ENCODE data around the gene SLC2A9.
"Not testable (repeated sequence)": the region's sequence is repeated elsewhere in the genome, so short reads cannot be mapped to it uniquely, and the experiment has no call there.

The SLC2A9 gene

GRCh38 chr4:9926586-9926985 is 94.7 kb downstream of the SLC2A9 start:
- no peak for DNase-seq (ENCODE audit: low read depth)

DNA sequence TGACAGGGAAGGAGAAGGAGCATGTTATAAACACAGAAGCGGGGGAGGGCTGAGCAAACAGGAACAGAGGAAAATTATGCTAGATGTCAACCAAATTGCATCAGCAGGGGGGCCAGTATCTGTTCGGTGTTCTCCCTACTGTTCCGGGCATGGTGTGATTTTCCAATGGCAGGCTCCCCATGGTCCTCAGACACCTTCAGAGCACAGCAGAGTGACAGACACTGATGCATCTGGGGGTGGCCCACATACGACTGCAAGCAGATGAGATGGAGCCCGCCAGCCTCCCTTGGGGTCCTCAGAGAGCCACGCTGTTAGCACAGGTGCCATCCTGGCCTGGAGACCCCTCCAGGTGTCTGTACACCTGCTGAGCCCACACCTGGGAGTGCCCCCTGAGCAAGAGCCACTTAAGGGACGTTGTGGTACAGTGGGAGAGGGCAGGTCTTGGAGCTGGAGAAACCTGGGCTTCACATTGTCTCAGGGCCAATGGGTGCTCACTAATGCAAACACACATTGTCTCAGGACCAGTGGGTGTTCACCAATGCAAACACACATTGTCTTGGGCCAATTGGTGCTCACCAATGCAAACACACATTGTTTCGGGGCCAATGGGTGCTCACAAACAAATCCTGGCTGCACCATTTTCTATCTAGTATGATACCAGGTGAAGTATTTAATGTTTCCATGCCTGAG is 95.4 kb downstream of the SLC2A9 start:
- DNase-seq (ENCODE audit: low read depth), result no peak

DNA sequence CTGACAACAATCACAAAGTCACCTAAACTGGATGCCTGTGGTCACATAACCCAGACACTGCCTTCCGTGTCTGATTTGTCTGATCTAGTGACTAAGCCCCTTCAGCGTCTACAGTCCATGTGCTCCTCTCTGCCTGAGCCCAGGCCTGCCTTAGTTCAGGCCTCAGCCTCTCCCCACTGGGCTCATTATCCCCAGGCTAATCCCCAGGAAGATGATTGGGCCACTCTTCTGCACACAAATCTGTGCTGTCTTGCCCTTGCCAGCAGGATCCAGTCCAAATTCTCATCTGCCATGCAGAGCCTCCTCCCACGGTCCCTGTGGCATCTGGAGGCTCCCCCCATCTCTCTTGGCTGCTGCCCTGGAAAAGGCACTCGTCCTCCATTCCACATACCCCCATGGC is 96.5 kb downstream of the SLC2A9 start:
- no peak for DNase-seq (ENCODE audit: low read depth)

- DNase-seq (ENCODE audit: low read depth), result no peak
Measured at GRCh38 chr4:9923195-9923812, 98.0 kb downstream of the SLC2A9 start.

GRCh38 chr4:9921326-9921725 is 100.0 kb downstream of the SLC2A9 start:
- no peak for DNase-seq (ENCODE audit: low read depth)

GRCh38 chr4:9920029-9920428 is 101.3 kb downstream of the SLC2A9 start:
- DNase-seq (ENCODE audit: low read depth), result no peak

- no peak for DNase-seq (ENCODE audit: low read depth)
Measured at GRCh38 chr4:9919047-9919446, 102.2 kb downstream of the SLC2A9 start.

DNA sequence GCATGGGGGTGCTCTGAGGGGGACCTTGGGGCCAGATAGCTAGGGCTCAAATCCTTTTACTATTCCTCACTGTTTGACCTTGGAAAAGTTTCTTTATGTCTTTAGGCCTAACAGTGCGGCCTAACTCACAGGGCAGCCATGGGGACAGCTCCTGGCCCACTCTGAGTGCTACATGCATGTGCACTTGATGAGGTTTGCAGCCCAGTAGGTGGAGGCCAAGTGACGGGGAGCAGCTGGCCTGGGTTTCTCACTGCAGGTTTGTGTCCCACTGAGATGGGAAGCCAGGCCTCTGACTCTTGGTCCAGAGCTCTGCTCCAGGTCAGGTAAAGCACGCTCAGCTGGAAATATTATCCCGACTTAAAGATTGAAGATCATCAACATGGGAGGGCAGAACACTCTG is 102.8 kb downstream of the SLC2A9 start:
- DNase-seq (ENCODE audit: low read depth), result no peak

GRCh38 chr4:9916937-9917336 is 104.4 kb downstream of the SLC2A9 start:
- DNase-seq (ENCODE audit: low read depth), result no peak

- no peak for DNase-seq (ENCODE audit: low read depth)
Measured at GRCh38 chr4:9916346-9916745, 105.0 kb downstream of the SLC2A9 start.

- no peak for DNase-seq (ENCODE audit: low read depth)
Measured at GRCh38 chr4:9913846-9914245, 107.5 kb downstream of the SLC2A9 start.

- DNase-seq (ENCODE audit: low read depth), result no peak
Measured at GRCh38 chr4:9906996-9907395, 114.3 kb downstream of the SLC2A9 start.

GRCh38 chr4:9904976-9905587 is 116.2 kb downstream of the SLC2A9 start:
- DNase-seq (ENCODE audit: low read depth), result no peak

DNA sequence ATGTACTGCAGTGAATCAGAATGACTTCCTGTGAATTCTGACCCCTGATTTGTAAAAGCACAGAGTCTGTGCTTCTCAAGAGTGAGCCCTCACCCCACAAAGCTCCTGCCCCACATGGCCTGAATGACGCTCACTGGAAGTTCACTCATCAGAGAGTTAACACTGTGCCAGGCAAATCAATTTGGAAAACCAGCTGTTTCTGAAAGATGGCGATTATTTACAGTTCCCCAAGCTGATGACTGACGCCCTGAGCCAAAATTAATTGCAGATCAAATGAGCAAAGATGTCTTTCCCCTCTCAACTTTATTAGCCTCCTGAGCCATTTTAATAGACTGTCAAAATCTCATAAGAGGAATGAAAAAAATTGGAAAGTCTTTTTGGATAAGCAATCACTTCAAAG is 118.0 kb downstream of the SLC2A9 start:
- DNase-seq (ENCODE audit: low read depth), result no peak

DNA sequence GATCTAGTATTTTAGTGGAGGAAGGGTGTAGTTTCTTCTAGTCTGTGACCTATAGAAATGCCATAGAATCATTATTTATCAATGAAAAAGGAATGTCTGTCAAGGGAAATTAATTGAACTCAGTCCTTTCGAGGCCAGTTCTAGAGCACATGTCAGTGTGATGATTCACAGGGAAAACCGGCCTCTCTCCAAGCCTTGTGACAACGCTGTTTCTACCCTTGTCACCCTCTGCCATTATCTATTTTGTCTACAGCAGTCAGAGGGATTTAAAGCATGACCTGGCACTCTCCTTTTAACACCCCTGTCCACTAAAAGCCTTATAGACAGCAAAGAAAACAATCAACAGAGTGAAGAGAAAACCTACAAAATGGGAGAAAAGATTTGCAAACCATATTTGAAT is 120.0 kb downstream of the SLC2A9 start:
- no peak for DNase-seq (ENCODE audit: low read depth)

- not testable (repeated sequence) for DNase-seq (ENCODE audit: low read depth)
Measured at GRCh38 chr4:9900633-9901032, 120.7 kb downstream of the SLC2A9 start.

DNA sequence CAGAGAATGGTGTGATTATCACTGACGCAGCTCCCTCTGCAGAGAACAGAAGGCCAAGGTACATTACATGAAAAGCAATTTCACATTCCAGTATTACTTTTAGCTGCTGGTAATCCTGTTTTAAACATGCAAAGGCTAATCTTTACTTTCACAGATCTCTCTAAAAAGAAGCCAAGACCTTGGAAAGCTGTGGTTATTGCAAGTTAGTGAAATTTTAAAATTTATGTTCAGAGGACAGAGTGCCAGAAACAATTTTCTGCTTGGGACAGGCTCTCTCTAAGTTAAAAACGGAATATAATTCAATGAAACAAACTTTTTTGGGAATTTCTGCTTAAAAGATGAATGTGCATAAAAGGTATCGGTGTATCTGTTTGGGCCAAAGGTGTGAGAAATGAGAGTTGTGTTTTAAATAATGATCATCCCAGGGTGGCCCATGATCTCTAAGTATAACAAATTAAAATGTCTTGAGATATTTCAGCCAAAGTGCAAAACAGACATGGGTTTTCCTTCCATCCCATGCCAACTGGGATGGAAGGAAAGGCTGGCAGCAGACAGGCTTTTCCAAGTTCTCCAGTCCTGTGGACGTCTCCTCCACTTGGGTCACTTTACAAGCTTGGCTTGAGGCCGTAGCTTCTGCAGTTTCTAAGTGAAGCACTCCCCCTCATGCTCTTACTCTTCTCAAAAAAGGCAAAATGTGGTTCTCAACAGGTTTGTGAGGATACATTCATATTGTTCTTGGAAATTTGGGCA is 121.8 kb downstream of the SLC2A9 start:
- DNase-seq (ENCODE audit: low read depth), result no peak

DNA sequence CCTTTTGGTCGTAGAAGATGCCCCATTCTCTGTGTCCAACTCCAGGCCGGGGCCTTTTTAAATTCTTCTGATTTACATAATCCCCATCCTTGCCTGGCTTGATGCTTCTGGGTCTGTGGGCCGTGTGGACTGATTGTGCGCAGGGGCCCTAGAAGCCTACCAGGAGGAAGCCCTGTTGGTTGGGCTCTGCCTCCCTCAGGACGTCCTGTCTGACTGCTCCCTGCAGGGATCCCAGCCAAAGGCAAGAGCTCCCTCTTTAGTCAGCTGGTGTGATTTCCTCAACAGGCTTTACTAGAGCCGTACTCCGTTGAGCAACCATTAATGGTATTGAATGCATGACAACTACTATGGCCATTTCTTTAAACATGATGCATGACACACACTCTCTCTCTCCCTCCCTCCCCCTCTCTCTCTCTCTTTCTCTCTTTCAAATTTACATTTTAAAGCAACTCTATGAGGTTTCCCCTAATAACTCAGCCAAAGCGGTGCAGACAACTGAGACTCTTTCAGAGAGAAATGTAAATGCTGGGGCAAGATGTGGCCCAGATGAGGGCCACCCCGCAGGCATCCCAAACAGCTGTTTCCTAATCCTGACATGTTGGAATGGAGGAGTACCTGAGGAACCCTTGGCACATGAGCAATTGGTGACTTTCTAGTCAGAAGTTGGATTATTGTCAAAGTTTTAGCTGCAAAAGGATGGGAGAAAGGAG is 122.5 kb downstream of the SLC2A9 start:
- no peak for DNase-seq (ENCODE audit: low read depth)

- no peak for DNase-seq (ENCODE audit: low read depth)
Measured at GRCh38 chr4:9895333-9895705, 126.0 kb downstream of the SLC2A9 start.

- DNase-seq (ENCODE audit: low read depth), result no peak
Measured at GRCh38 chr4:9894644-9895332, 126.5 kb downstream of the SLC2A9 start.

- no peak for DNase-seq (ENCODE audit: low read depth)
Measured at GRCh38 chr4:9893329-9894108, 127.8 kb downstream of the SLC2A9 start.
